Stimulated activated CD4-positive, alpha-beta T cell treated with anti-CD3 and anti-CD28 coated beads, Interleukin-1b, Interleukin-23, amount 100 ng/mL, for 1 hour (primary cell): ENCODE measurements around the gene ILDR2.

Experiments
- DNase-seq, 2 donors: peaks; one replicate each; pipeline ENCODE4 v3.0.0-alpha.2; 2020; ENCODE audit warnings: low read depth in 2 of 2

ILDR2 gene

GRCh38 chr1:166969074-166969677 lies 6.2 kb downstream of the ILDR2 start:
- no peak for DNase-seq

GRCh38 chr1:166960858-166961474 lies 14.4 kb downstream of the ILDR2 start:
- no peak for DNase-seq

GRCh38 chr1:166956872-166957271 lies 18.5 kb downstream of the ILDR2 start:
- DNase-seq: no peak

DNA sequence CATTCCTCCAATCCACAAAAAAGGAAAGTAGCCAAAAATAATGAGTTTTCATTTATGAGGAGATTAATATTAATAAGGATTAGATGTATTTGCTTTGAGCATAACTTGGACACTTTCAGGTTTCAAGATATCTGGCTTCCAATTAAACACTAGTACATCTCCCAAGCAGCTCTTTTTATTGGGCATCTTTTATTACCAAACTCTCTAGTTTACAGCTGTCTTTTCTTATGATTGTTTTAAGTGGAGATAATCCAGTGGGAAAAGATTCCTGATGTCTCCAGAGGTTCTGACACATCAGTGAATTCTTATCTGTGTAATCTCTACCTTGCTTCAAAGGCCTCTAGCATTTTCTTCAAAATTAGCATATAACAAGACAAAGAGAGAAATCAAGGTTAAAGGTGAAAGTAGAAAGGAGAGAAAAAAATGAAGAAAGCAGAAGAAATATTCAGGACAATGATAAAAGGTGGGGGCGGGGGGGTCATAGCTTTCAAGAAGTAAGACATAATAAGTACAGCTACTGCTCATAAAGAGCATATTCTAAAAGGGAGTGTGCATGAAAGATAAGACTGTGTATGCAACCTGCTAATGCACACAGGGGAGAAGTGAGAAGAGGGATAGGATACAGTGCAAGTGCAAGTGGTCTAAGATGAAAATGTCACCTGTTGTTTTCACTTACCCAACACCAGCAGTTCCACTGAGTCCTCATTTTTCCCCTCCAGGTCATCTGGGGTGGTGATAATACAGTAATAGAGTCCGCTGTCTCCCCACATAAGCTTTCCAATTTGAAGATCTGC lies 19.1 kb downstream of the ILDR2 start:
- DNase-seq: no peak

DNA sequence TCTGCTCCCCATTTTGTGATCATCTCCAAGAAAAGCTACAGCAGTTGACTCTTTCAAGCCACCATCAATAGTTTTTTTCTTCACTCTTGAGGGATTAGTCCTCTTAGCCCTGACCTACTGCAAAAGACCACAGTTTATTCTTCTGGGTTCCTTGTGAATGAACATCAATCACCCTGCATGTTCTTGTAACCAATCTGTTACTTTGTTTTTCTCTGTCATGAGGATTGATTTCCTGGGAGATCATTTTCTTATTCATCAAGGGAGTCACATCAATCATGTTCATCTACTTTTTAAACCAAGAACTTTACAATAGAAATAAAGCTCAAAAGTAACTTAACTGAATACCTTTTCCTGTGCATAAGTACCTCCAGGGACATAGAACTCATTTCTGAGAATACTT lies 21.8 kb downstream of the ILDR2 start:
- no peak for DNase-seq

GRCh38 chr1:166952002-166952746 lies 23.2 kb downstream of the ILDR2 start:
- no peak for DNase-seq

DNA sequence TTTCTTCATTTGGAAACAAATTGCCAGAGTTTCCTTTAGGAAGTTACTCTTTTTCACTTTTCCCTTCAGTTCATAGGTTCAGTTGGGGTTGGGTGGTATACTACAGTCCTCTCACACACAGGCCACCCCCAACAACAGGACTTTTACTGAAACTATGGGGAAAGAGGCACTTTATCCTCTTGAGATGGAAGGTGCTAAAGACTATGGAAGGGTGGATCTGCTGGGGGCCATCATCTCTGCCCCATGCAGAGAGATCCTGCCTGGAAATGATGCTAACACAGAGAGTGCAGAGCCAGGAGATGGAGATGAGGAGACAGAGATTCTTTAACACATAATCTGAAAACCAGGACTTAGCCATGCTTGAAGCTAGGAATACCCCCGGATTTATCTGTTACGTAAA lies 24.3 kb downstream of the ILDR2 start:
- DNase-seq: no peak

GRCh38 chr1:166950156-166950555 lies 25.2 kb downstream of the ILDR2 start:
- DNase-seq: no peak

DNA sequence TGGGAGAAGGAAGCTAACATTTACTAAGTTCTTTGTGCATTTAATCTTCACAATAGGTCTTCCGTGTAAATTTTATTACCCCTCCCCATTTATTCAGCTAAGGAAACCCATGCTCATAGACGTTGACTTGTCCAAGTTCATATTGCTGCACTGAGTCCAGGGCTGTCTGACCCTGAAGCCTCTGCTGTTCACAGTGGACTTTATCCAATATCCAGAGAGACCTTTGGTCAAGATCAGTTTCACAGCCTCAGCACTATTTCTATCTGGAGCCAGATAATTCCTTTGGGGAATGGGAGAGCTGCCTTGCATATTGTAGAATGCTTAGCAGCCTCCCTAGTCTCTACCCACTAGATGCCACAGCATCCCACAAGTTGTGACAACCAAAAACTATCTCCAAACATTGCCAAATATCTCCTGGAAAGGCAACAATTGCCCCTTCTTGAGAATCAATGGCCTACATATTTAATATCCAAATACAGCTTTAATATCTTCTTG lies 26.4 kb downstream of the ILDR2 start:
- DNase-seq: no peak

- DNase-seq: no peak
Observed at GRCh38 chr1:166947398-166948043, 27.8 kb downstream of the ILDR2 start.

DNA sequence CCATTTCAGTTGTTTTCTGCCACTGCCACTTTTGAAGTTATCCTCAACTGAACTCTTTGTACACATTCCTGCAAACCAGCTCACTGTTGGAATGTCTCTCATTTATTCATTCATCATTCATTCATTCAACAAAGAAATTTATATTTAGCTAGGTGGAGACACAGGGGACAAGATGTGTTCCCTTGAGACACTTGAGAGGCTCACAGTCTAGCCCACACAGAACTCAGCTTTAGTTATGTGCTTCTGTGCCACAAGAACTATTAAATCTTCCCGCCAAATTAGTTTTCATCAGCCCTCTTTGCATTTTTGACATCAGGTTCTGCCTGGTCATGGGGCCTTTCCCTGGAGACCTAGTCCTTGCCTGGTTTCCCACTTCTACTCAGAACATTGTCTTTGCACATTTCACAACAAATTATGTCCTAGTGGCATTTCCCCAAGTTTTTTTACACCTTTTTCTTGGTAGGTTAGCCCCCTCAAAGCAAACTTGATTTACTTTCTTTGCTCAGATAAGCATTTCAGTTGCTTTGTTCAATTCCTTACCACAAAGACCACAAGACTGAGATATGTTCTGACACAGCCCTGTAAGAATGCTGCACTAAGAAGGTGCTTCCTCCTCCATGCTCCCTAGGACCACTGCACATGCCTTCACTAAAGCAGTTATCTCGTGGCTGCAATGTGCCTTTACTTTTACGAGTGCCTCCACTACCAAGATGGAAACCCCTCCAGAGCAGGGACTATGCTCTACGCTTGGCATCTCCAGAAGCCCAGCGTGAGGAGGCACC lies 31.0 kb downstream of the ILDR2 start:
- no peak for DNase-seq

GRCh38 chr1:166939741-166940375 lies 35.5 kb downstream of the ILDR2 start:
- no peak for DNase-seq

DNA sequence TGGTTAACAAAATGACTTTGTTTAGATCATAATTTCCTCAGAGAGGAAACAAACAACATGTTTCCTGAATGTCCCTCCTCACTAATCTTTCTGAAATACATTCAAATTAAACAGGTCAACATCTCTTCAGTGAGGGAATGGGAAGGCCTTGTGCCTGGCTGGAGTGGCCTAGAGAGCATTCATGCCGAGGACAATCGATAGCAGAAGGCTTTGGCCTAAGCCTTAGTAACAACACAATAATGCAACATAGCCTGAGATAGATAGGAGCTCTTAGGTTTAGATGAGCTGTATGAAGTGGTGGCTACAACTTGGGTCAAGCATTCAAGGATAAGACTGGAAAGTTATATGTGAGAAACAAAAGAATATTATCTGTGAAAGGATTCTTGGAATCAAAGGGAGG lies 37.4 kb downstream of the ILDR2 start:
- no peak for DNase-seq

DNA sequence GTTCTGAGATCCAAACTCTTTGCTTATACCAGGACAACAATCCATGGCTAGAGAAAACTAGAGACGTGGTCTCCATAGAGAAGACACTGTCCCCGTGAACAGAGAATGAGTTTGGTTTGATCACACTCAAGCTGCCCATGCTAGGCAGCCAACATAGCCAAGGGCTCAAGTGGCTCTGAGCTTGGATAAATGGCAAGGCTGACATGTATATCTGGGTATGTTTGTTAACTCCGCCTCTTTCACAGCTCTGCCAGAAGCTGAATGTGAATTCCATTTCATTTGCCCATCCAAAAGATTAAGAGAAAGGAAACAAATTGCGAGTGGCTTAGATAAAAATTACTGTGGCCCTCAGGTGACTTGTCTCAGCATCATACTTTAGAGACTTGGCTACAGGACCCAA lies 38.0 kb downstream of the ILDR2 start:
- no peak for DNase-seq

GRCh38 chr1:166933633-166934032 lies 41.7 kb downstream of the ILDR2 start:
- no peak for DNase-seq

- no peak for DNase-seq
Observed at GRCh38 chr1:166933140-166933539, 42.2 kb downstream of the ILDR2 start.

GRCh38 chr1:166929911-166930310 lies 45.4 kb downstream of the ILDR2 start:
- DNase-seq: no peak

- DNase-seq: no peak
Observed at GRCh38 chr1:166927701-166928100, 47.6 kb downstream of the ILDR2 start.

GRCh38 chr1:166925810-166926478 lies 49.4 kb downstream of the ILDR2 start:
- DNase-seq: no peak
